ENCODE measurements around the gene LRRC41. TPM values are rescaled to one million over a fixed set of nuclear protein-coding genes. Genes with fewer than 3 reads are reported as not detected.

The LRRC41 gene
- total RNA-seq, 1 experiment from 2014 or later = 47.5 TPM

- no peak overlapping the region for H3K27ac Mint-ChIP-seq (ENCODE audit: unreplicated experiment)
- TF ChIP-seq CTCF (IDR thresholded peaks at IDR 0.05; ENCODE audit: unreplicated experiment) = no peak
- no peaks in the 10 kb centered on the region for H3K27me3 Mint-ChIP-seq (ENCODE audit: unreplicated experiment)
- no TSS peak for BruUV-seq (replicated peaks)
- intact Hi-C loops (cut with micrococcal nuclease; ENCODE audit: unreplicated experiment) = no loop called here
- H3K9me3 Mint-ChIP-seq (ENCODE audit: low read depth, unreplicated experiment) = no peaks in the 10 kb centered on the region
- peaks cover 54% of the 10 kb centered on the region for H3K36me3 Mint-ChIP-seq (ENCODE audit: insufficient read depth, unreplicated experiment)
- no peak overlapping the region for H3K4me3 Mint-ChIP-seq (ENCODE audit: low read depth, unreplicated experiment)
- CTCF ChIA-PET = interaction anchor here (1.4 kb wide), 1 partner anchor 10 kb away, joined by 4 read pairs; no protein-coding TSS in a partner anchor
- no peak for DNase-seq
- peaks cover 46% of the 10 kb centered on the region for H3K4me1 Mint-ChIP-seq (ENCODE audit: low read depth, unreplicated experiment)
These were observed 40.3 kb upstream of the LRRC41 start for GRCh38 chr1:46343705-46344104.

GRCh38 chr1:46343351-46343695 is 39.9 kb upstream of the LRRC41 start:
- intact Hi-C loops (cut with micrococcal nuclease; ENCODE audit: unreplicated experiment) = no loop called here
- no peak for DNase-seq
- CTCF ChIA-PET = interaction anchor here (1.4 kb wide), 1 partner anchor 10 kb away, joined by 4 read pairs; no protein-coding TSS in a partner anchor
- Mint-ChIP-seq H3K4me3 (ENCODE audit: low read depth, unreplicated experiment) (no peak overlapping the region), H3K27ac (ENCODE audit: unreplicated experiment) (no peak overlapping the region), H3K36me3 (ENCODE audit: insufficient read depth, unreplicated experiment) (peaks cover 51% of the 10 kb centered on the region), H3K4me1 (ENCODE audit: low read depth, unreplicated experiment) (peaks cover 50% of the 10 kb centered on the region), H3K9me3 (ENCODE audit: low read depth, unreplicated experiment) (no peaks in the 10 kb centered on the region), H3K27me3 (ENCODE audit: unreplicated experiment) (no peaks in the 10 kb centered on the region)
- TF ChIP-seq CTCF (IDR thresholded peaks at IDR 0.05; ENCODE audit: unreplicated experiment) = no peak
- no TSS peak for BruUV-seq (replicated peaks)

- Mint-ChIP-seq H3K4me3 (ENCODE audit: low read depth, unreplicated experiment) (peak overlapping the region; percentile 85), H3K27ac (ENCODE audit: unreplicated experiment) (no peak overlapping the region), H3K4me1 (ENCODE audit: low read depth, unreplicated experiment) (peaks cover 46% of the 10 kb centered on the region), H3K36me3 (ENCODE audit: insufficient read depth, unreplicated experiment) (peaks cover 46% of the 10 kb centered on the region), H3K27me3 (ENCODE audit: unreplicated experiment) (no peaks in the 10 kb centered on the region), H3K9me3 (ENCODE audit: low read depth, unreplicated experiment) (no peaks in the 10 kb centered on the region)
- no peak for DNase-seq
- BruUV-seq (replicated peaks) = no TSS peak
- CTCF ChIA-PET = interaction anchor here (0.8 kb wide), 1 partner anchor 40 kb away, joined by 3 read pairs; no protein-coding TSS in a partner anchor
- intact Hi-C loops (cut with micrococcal nuclease; ENCODE audit: unreplicated experiment) = no loop called here
- TF ChIP-seq CTCF (IDR thresholded peaks at IDR 0.05; ENCODE audit: unreplicated experiment) = no peak
These were observed 39.4 kb upstream of the LRRC41 start for GRCh38 chr1:46342677-46343350.

- Mint-ChIP-seq H3K4me3 (ENCODE audit: low read depth, unreplicated experiment) (peak overlapping the region; percentile 85), H3K27ac (ENCODE audit: unreplicated experiment) (peak overlapping the region; percentile 87), H3K9me3 (ENCODE audit: low read depth, unreplicated experiment) (no peaks in the 10 kb centered on the region), H3K4me1 (ENCODE audit: low read depth, unreplicated experiment) (peaks cover 40% of the 10 kb centered on the region), H3K36me3 (ENCODE audit: insufficient read depth, unreplicated experiment) (peaks cover 45% of the 10 kb centered on the region), H3K27me3 (ENCODE audit: unreplicated experiment) (no peaks in the 10 kb centered on the region)
- intact Hi-C loops (cut with micrococcal nuclease; ENCODE audit: unreplicated experiment) = no loop called here
- no TSS peak for BruUV-seq (replicated peaks)
- no peak for DNase-seq
- TF ChIP-seq CTCF (IDR thresholded peaks at IDR 0.05; ENCODE audit: unreplicated experiment) = peak; percentile 15
- CTCF ChIA-PET = interaction anchor here (0.8 to 1.2 kb wide), 3 partner anchors 9 to 39 kb away, joined by 3 to 4 read pairs (median 3); no protein-coding TSS in a partner anchor
These were observed 38.8 kb upstream of the LRRC41 start for GRCh38 chr1:46342084-46342656.

Data from Calu3 (cell line).